HepG2 (cell line): ENCODE results near the gene GBX1. TPM values are rescaled to one million over a fixed set of nuclear protein-coding genes. Genes with fewer than 3 reads are reported as not detected.

Experiments
- ARID2 ChIP-seq: sonication (generic); formaldehyde crosslinking; IDR thresholded peaks from 2 replicates; pipeline ENCODE4 v1.8.1; 2022; ENCODE audit warnings: mild to moderate bottlenecking, missing genetic modification reagents, borderline replicate concordance
- CEBPB ChIP-seq: IDR thresholded peaks from 2 replicates; pipeline ENCODE4 v1.6.1; 2011; ENCODE audit warnings: low read depth, low read length, improper control_type of control experiment, borderline replicate concordance
- EED ChIP-seq: sonication (generic); formaldehyde crosslinking; IDR thresholded peaks from 2 replicates; pipeline ENCODE4 v1.5.0; 2020; ENCODE audit warnings: mild to moderate bottlenecking, missing genetic modification reagents
- HIVEP1 ChIP-seq: sonication (generic); formaldehyde crosslinking; IDR thresholded peaks from 2 replicates; pipeline ENCODE4 v1.4.0; 2020; ENCODE audit warnings: mild to moderate bottlenecking, missing genetic modification reagents
- HNRNPK ChIP-seq: fragments of 200-400 bp; formaldehyde crosslinking; IDR thresholded peaks from 2 replicates; pipeline ENCODE4 v1.6.1; 2018; ENCODE audit warnings: low read length, low read depth, moderate library complexity, mild to moderate bottlenecking; ENCODE audit not compliant: poor library complexity, severe bottlenecking
- ISX ChIP-seq: sonication (generic); formaldehyde crosslinking; conservative IDR thresholded peaks from 2 replicates; pipeline ENCODE4 v1.5.0; 2020; ENCODE audit warnings: missing genetic modification reagents
- JARID2 ChIP-seq: sonication (generic); formaldehyde crosslinking; IDR thresholded peaks from 2 replicates; pipeline ENCODE4 v1.8.1; 2023; ENCODE audit warnings: missing genetic modification reagents, inconsistent platforms; ENCODE audit not compliant: insufficient replicate concordance
- KLF12 ChIP-seq: sonication (generic); formaldehyde crosslinking; IDR thresholded peaks from 2 replicates; pipeline ENCODE4 v1.4.0; 2020; ENCODE audit warnings: missing genetic modification reagents, borderline replicate concordance
- NONO ChIP-seq, 2 experiments: fragments of 450-650 bp in 1 of 2; sonication (generic) in 1 of 2; formaldehyde crosslinking in 1 of 2; IDR thresholded peaks in 1 of 2; conservative IDR thresholded peaks in 1 of 2; 2 replicates each; pipeline versions ENCODE4 v1.6.1 to v1.8.0; 2017 to 2022; ENCODE audit warnings: mild to moderate bottlenecking in 1 of 2, missing genetic modification reagents in 1 of 2, moderate library complexity in 1 of 2
- NR2F1 ChIP-seq, 2 experiments: fragments of 450-650 bp in 1 of 2; formaldehyde crosslinking in 1 of 2; IDR thresholded peaks; 2 replicates each; pipeline versions ENCODE4 v1.5.0 to v1.6.1; 2016 to 2020; ENCODE audit warnings: mild to moderate bottlenecking in 1 of 2, missing compliant biosample characterization in 1 of 2, missing genetic modification reagents in 1 of 2, moderate library complexity in 1 of 2
- PCBP1 ChIP-seq: fragments of 200-400 bp; formaldehyde crosslinking; IDR thresholded peaks from 2 replicates; pipeline ENCODE4 v1.6.1; 2017; ENCODE audit warnings: mild to moderate bottlenecking, low read depth, low read length, borderline replicate concordance
- POGK ChIP-seq: sonication (generic); formaldehyde crosslinking; conservative IDR thresholded peaks from 2 replicates; pipeline ENCODE4 v1.8.0; 2022; ENCODE audit warnings: mild to moderate bottlenecking, moderate library complexity, missing genetic modification reagents
- RBM39 ChIP-seq: fragments of 200-400 bp; formaldehyde crosslinking; IDR thresholded peaks from one replicate; pipeline ENCODE4 v1.6.1; 2018; ENCODE audit warnings: antibody characterized with exemption, mild to moderate bottlenecking, low read depth, low read length; ENCODE audit not compliant: poor library complexity, severe bottlenecking
- SIX1 ChIP-seq: sonication (generic); formaldehyde crosslinking; IDR thresholded peaks from 2 replicates; pipeline ENCODE4 v1.4.0; 2020; ENCODE audit warnings: missing genetic modification reagents, borderline replicate concordance
- SOX13 ChIP-seq, 3 experiments: fragments of 450-650 bp in 1 of 3; sonication (generic) in 1 of 3; formaldehyde crosslinking in 1 of 3; IDR thresholded peaks in 2 of 3; conservative IDR thresholded peaks in 1 of 3; 2 replicates each; pipeline versions ENCODE4 v1.5.0 to v1.6.1; 2016 to 2020; ENCODE audit warnings: antibody characterized with exemption in 1 of 3, mild to moderate bottlenecking in 1 of 3, missing compliant biosample characterization in 1 of 3, missing genetic modification reagents in 1 of 3, moderate library complexity in 1 of 3
- TFDP1 ChIP-seq: IDR thresholded peaks from 2 replicates; pipeline ENCODE4 v1.6.1; 2016; ENCODE audit warnings: missing compliant biosample characterization, missing genetic modification reagents, borderline replicate concordance
- ZNF121 ChIP-seq: sonication (generic); formaldehyde crosslinking; IDR thresholded peaks from 2 replicates; pipeline ENCODE4 v1.5.0; 2020; ENCODE audit warnings: mild to moderate bottlenecking, missing genetic modification reagents
- ZNF205 ChIP-seq: IDR thresholded peaks from 2 replicates; pipeline ENCODE4 v1.6.1; 2018; ENCODE audit warnings: missing biosample characterization, missing genetic modification reagents
- ZNF431 ChIP-seq: sonication (generic); formaldehyde crosslinking; IDR thresholded peaks from 2 replicates; pipeline ENCODE4 v1.9.0; 2022; ENCODE audit warnings: missing genetic modification reagents, low read depth, mild to moderate bottlenecking, borderline replicate concordance
- ZNF496 ChIP-seq: sonication (generic); formaldehyde crosslinking; IDR thresholded peaks from 2 replicates; pipeline ENCODE4 v1.8.1; 2023; ENCODE audit warnings: mild to moderate bottlenecking, moderate library complexity, missing genetic modification reagents; ENCODE audit not compliant: insufficient replicate concordance
- ZNF550 ChIP-seq: sonication (generic); formaldehyde crosslinking; IDR thresholded peaks from 2 replicates; pipeline ENCODE4 v1.4.0; 2020; ENCODE audit warnings: mild to moderate bottlenecking, missing genetic modification reagents, borderline replicate concordance
- ZNF577 ChIP-seq: sonication (generic); formaldehyde crosslinking; IDR thresholded peaks from 2 replicates; pipeline ENCODE4 v1.4.0; 2020; ENCODE audit warnings: mild to moderate bottlenecking, low read depth, missing genetic modification reagents, borderline replicate concordance
- ZNF670 ChIP-seq: sonication (generic); formaldehyde crosslinking; IDR thresholded peaks from 2 replicates; pipeline ENCODE4 v1.8.0; 2022; ENCODE audit warnings: mild to moderate bottlenecking, missing genetic modification reagents, borderline replicate concordance
- ZNF740 ChIP-seq: sonication (generic); formaldehyde crosslinking; IDR thresholded peaks from 2 replicates; pipeline ENCODE4 v1.4.0; 2020; ENCODE audit warnings: missing genetic modification reagents
- ZNF761 ChIP-seq: sonication (generic); formaldehyde crosslinking; conservative IDR thresholded peaks from 2 replicates; pipeline ENCODE4 v1.4.0; 2020; ENCODE audit warnings: mild to moderate bottlenecking, missing genetic modification reagents
- ZNF839 ChIP-seq: sonication (generic); formaldehyde crosslinking; IDR thresholded peaks from 2 replicates; pipeline ENCODE4 v1.4.0; 2020; ENCODE audit warnings: missing genetic modification reagents, mild to moderate bottlenecking, borderline replicate concordance
- polyA plus RNA-seq, 8 experiments: library from polyadenylated mRNA; depleted of rRNA in 3 of 8; stranded (reverse) in 7 of 8; unstranded in 1 of 8; fragments of >200 nt; fragmentation: Illumina TruSeq in 4 of 8; extraction: Trizol in 4 of 8; gene quantifications; 2 replicates each; pipeline versions ENCODE4 v1.2.1 to v1.2.3, GENCODE V29; 2011 to 2016; ENCODE audit warnings: low read depth in 4 of 8, missing spikeins in 1 of 8, mixed read lengths in 1 of 8; ENCODE audit not compliant: insufficient read depth in 1 of 8
- total RNA-seq, 5 experiments: library from RNA; depleted of rRNA; stranded (reverse); fragments of >200 nt; fragmentation: Illumina TruSeq; extraction: Trizol; gene quantifications; 2 replicates each; pipeline ENCODE4 v1.2.3, GENCODE V29; 2016; ENCODE audit warnings: low read depth in 1 of 5

The GBX1 gene
- total and polyA plus RNA-seq, 2 of the 13 experiments (the other 11 are each of a cell fraction or from before 2014, with no cell fraction given), result not detected

- TF ChIP-seq ZNF670 (CRISPR knock-in tag) (no peak), SIX1 (CRISPR knock-in tag) (no peak), EED (CRISPR knock-in tag) (no peak), HIVEP1 (CRISPR knock-in tag) (no peak), CEBPB (no peak), TFDP1 (CRISPR knock-in tag) (no peak), ZNF205 (CRISPR knock-in tag) (no peak), ZNF839 (CRISPR knock-in tag) (no peak), ZNF431 (CRISPR knock-in tag) (no peak), ZNF761 (CRISPR knock-in tag) (no peak), POGK (CRISPR knock-in tag) (no peak), ZNF740 (CRISPR knock-in tag) (no peak), RBM39 (peak; percentile 56), ISX (CRISPR knock-in tag) (no peak), HNRNPK (peak; percentile 67), SOX13 (IDR thresholded peaks at IDR 0.05) (no peak), SOX13 (CRISPR knock-in tag; conservative IDR thresholded peaks at IDR 0.05 in 1 of 2, IDR thresholded peaks at IDR 0.05 in 1 of 2) (no peak), ZNF121 (CRISPR knock-in tag) (no peak), ZNF496 (no peak), ZNF550 (no peak), ARID2 (no peak), KLF12 (CRISPR knock-in tag) (no peak), PCBP1 (no peak), ZNF577 (CRISPR knock-in tag) (no peak), JARID2 (CRISPR knock-in tag) (no peak), NR2F1 (CRISPR knock-in tag; IDR thresholded peaks at IDR 0.05) (no peak), NONO (IDR thresholded peaks at IDR 0.05) (no peak), NONO (CRISPR knock-in tag; conservative IDR thresholded peaks at IDR 0.05) (no peak)
These were observed 701 bp upstream of the GBX1 start (continued) for GRCh38 chr7:151168003-151168786.
